Smooth muscle cell of the brain vasculature (primary cell): Measurements from ENCODE around the gene IQCH.
"Not testable (repeated sequence)": the region's sequence is repeated elsewhere in the genome, so short reads cannot be mapped to it uniquely, and the experiment has no call there.

Experiments
- DNase-seq: peaks from one replicate; pipeline ENCODE4 v3.0.0-alpha.2; 2012; ENCODE audit warnings: low read depth, low spot score

The IQCH gene

GRCh38 chr15:67358391-67358790, 103.8 kb downstream of the IQCH start:
- no peak for DNase-seq

GRCh38 chr15:67358812-67359211, 104.2 kb downstream of the IQCH start:
- no peak for DNase-seq

GRCh38 chr15:67359431-67360079, 105.0 kb downstream of the IQCH start:
- DNase-seq: no peak

GRCh38 chr15:67361100-67361499, 106.5 kb downstream of the IQCH start:
- DNase-seq: no peak

GRCh38 chr15:67363712-67364111, 109.1 kb downstream of the IQCH start:
- DNase-seq: not testable (repeated sequence)

- no peak for DNase-seq
These were observed 111.4 kb downstream of the IQCH start for GRCh38 chr15:67365994-67366393.

GRCh38 chr15:67366904-67367303, 112.3 kb downstream of the IQCH start:
- DNase-seq: no peak

- no peak for DNase-seq
These were observed 114.9 kb downstream of the IQCH start for GRCh38 chr15:67369359-67369998.

- no peak for DNase-seq
These were observed 115.8 kb downstream of the IQCH start for GRCh38 chr15:67370206-67370954.

GRCh38 chr15:67372543-67372942, 118.0 kb downstream of the IQCH start:
- DNase-seq: no peak

- DNase-seq: no peak
These were observed 118.5 kb downstream of the IQCH start for GRCh38 chr15:67372986-67373675.

- DNase-seq: no peak
These were observed 119.4 kb downstream of the IQCH start for GRCh38 chr15:67373971-67374370.

- DNase-seq: no peak
These were observed 124.9 kb downstream of the IQCH start for GRCh38 chr15:67379530-67379929.

- DNase-seq: no peak
These were observed 126.3 kb downstream of the IQCH start for GRCh38 chr15:67380921-67381320.

GRCh38 chr15:67381416-67382045, 126.9 kb downstream of the IQCH start:
- no peak for DNase-seq

- no peak for DNase-seq
These were observed 128.1 kb downstream of the IQCH start for GRCh38 chr15:67382723-67383122.

GRCh38 chr15:67383899-67384298, 129.3 kb downstream of the IQCH start:
- no peak for DNase-seq

- no peak for DNase-seq
These were observed 130.2 kb downstream of the IQCH start for GRCh38 chr15:67384761-67385160.

GRCh38 chr15:67385971-67386370, 131.4 kb downstream of the IQCH start:
- no peak for DNase-seq

GRCh38 chr15:67386947-67387346, 132.4 kb downstream of the IQCH start:
- DNase-seq: no peak

- DNase-seq: no peak
These were observed 135.4 kb downstream of the IQCH start for GRCh38 chr15:67389975-67390374.
